ES-I3 (cell line): ENCODE measurements around the gene CACFD1.

Experiments
- H3K36me3 ChIP-seq: 2 replicates; pipeline ENCODE4 v1.6.1; 2013; ENCODE audit warnings: mild to moderate bottlenecking, low read length, control low read depth, moderate library complexity; ENCODE audit not compliant: insufficient read depth
- H3K4me1 ChIP-seq: 2 replicates; pipeline ENCODE4 v1.6.1; 2013; ENCODE audit warnings: mild to moderate bottlenecking, control low read depth, low read length; ENCODE audit not compliant: insufficient read depth
- H3K9ac ChIP-seq: 2 replicates; pipeline ENCODE4 v1.6.1; 2013; ENCODE audit warnings: low read depth, mild to moderate bottlenecking, low read length, moderate library complexity
- H3K9me3 ChIP-seq: 2 replicates; pipeline ENCODE4 v1.6.1; 2013; ENCODE audit warnings: mild to moderate bottlenecking, low read length, moderate library complexity; ENCODE audit not compliant: control insufficient read depth, insufficient read depth

Gene CACFD1

GRCh38 chr9:133463864-133464615, 4.3 kb downstream of the CACFD1 start:
- Histone ChIP-seq H3K9me3 (no peaks in the 10 kb centered on the region), H3K9ac (no peak overlapping the region), H3K36me3 (no peaks in the 10 kb centered on the region), H3K4me1 (peaks cover 11% of the 10 kb centered on the region; the same call in 1 of the 2 replicates)

- Histone ChIP-seq H3K4me1 (peaks cover 11% of the 10 kb centered on the region; the same call in 1 of the 2 replicates), H3K36me3 (no peaks in the 10 kb centered on the region), H3K9me3 (no peaks in the 10 kb centered on the region), H3K9ac (no peak overlapping the region)
These were observed 4.9 kb downstream of the CACFD1 start for GRCh38 chr9:133464638-133465037.

- H3K36me3 ChIP-seq: no peaks in the 10 kb centered on the region
- peaks cover 8% of the 10 kb centered on the region; the same call in 1 of the 2 replicates for H3K4me1 ChIP-seq
- H3K9me3 ChIP-seq: no peaks in the 10 kb centered on the region
- H3K9ac ChIP-seq: no peak overlapping the region
These were observed 6.2 kb downstream of the CACFD1 start for GRCh38 chr9:133465984-133466383.

- Histone ChIP-seq H3K9ac (no peak overlapping the region), H3K36me3 (no peaks in the 10 kb centered on the region), H3K4me1 (no peaks in the 10 kb centered on the region), H3K9me3 (no peaks in the 10 kb centered on the region)
These were observed 7.3 kb downstream of the CACFD1 start for GRCh38 chr9:133467101-133467500.

- Histone ChIP-seq H3K9ac (no peak overlapping the region), H3K36me3 (no peaks in the 10 kb centered on the region), H3K9me3 (no peaks in the 10 kb centered on the region), H3K4me1 (no peaks in the 10 kb centered on the region)
These were observed 8.6 kb downstream of the CACFD1 start for GRCh38 chr9:133468374-133468773.

- Histone ChIP-seq H3K9ac (no peak overlapping the region), H3K36me3 (no peaks in the 10 kb centered on the region), H3K4me1 (no peaks in the 10 kb centered on the region), H3K9me3 (no peaks in the 10 kb centered on the region)
These were observed 9.1 kb downstream of the CACFD1 start for GRCh38 chr9:133468777-133469421.

GRCh38 chr9:133470427-133470924, 10.7 kb downstream of the CACFD1 start:
- Histone ChIP-seq H3K4me1 (no peaks in the 10 kb centered on the region), H3K9me3 (no peaks in the 10 kb centered on the region), H3K9ac (no peak overlapping the region), H3K36me3 (no peaks in the 10 kb centered on the region)

- Histone ChIP-seq H3K36me3 (no peaks in the 10 kb centered on the region), H3K9ac (no peak overlapping the region), H3K4me1 (no peaks in the 10 kb centered on the region), H3K9me3 (no peaks in the 10 kb centered on the region)
These were observed 11.2 kb downstream of the CACFD1 start for GRCh38 chr9:133470988-133471387.

GRCh38 chr9:133471551-133472276, 11.9 kb downstream of the CACFD1 start:
- Histone ChIP-seq H3K9me3 (no peaks in the 10 kb centered on the region), H3K4me1 (no peaks in the 10 kb centered on the region), H3K36me3 (no peaks in the 10 kb centered on the region), H3K9ac (no peak overlapping the region)

GRCh38 chr9:133472277-133472645, 12.5 kb downstream of the CACFD1 start:
- no peaks in the 10 kb centered on the region for H3K4me1 ChIP-seq
- no peaks in the 10 kb centered on the region for H3K36me3 ChIP-seq
- H3K9me3 ChIP-seq: no peaks in the 10 kb centered on the region
- H3K9ac ChIP-seq: no peak overlapping the region

GRCh38 chr9:133472753-133473378, 13.1 kb downstream of the CACFD1 start:
- Histone ChIP-seq H3K9me3 (no peaks in the 10 kb centered on the region), H3K36me3 (no peaks in the 10 kb centered on the region), H3K9ac (no peak overlapping the region), H3K4me1 (0 out of 2 replicates have a peak, but pooled peaks cover 2% of the 10 kb centered on the region)

- H3K9me3 ChIP-seq: no peaks in the 10 kb centered on the region
- no peaks in the 10 kb centered on the region for H3K36me3 ChIP-seq
These were observed 14.0 kb downstream of the CACFD1 start for GRCh38 chr9:133473743-133474142.

GRCh38 chr9:133474215-133474614, 14.4 kb downstream of the CACFD1 start:
- Histone ChIP-seq H3K9ac (no peak overlapping the region), H3K4me1 (0 out of 2 replicates have a peak, but pooled peaks cover 4% of the 10 kb centered on the region), H3K9me3 (no peaks in the 10 kb centered on the region), H3K36me3 (no peaks in the 10 kb centered on the region)

More at GRCh38 chr9:133473743-133474142, 14.0 kb downstream of the CACFD1 start:
- Histone ChIP-seq H3K9ac (no peak overlapping the region), H3K4me1 (0 out of 2 replicates have a peak, but pooled peaks cover 4% of the 10 kb centered on the region)

- Histone ChIP-seq H3K36me3 (no peaks in the 10 kb centered on the region), H3K9ac (no peak overlapping the region), H3K4me1 (0 out of 2 replicates have a peak, but pooled peaks cover 4% of the 10 kb centered on the region), H3K9me3 (no peaks in the 10 kb centered on the region)
These were observed 15.1 kb downstream of the CACFD1 start for GRCh38 chr9:133474853-133475252.
